SK-N-SH (cell line): ENCODE data around the gene EXOC6. TPM values are rescaled to one million over a fixed set of nuclear protein-coding genes. Genes with fewer than 3 reads are reported as not detected.

Source experiments
- CTCF ChIA-PET: fragments of 300-600, 350-600 bp; formaldehyde crosslinking; extraction: SDS; loops from one replicate; lab custom pipeline; 2021; lab: Yijun Ruan, JAX
- POLR2A ChIA-PET: fragments of 350-600 bp; sonication (Branson Sonifier 250); formaldehyde crosslinking; extraction: SDS; loops from one replicate; lab custom pipeline; 2020; ENCODE audit warnings: antibody characterized with exemption, inconsistent platforms; lab: Yijun Ruan, JAX
- DNase-seq: peaks from one replicate; pipeline ENCODE4 v3.0.0; 2012
- H2AFZ ChIP-seq: fragments of 200-600 bp; sonication (generic); 2 replicates; pipeline ENCODE4 v1.8.1; 2016; ENCODE audit warnings: antibody characterized with exemption, mild to moderate bottlenecking, low read depth
- H3F3A ChIP-seq: fragments of 200-600 bp; sonication (generic); replicated peaks from 2 replicates; pipeline ENCODE3; 2016; ENCODE audit warnings: antibody characterized with exemption, mild to moderate bottlenecking; ENCODE audit not compliant: insufficient read depth
- H3K27ac ChIP-seq, 2 experiments: fragments of 200-500 bp in 1 of 2; fragments of 200-600 bp in 1 of 2; sonication (Bioruptor generic) in 1 of 2; sonication (generic), shearing (Covaris generic) in 1 of 2; 2 replicates each; pipeline versions ENCODE4 v1.5.1 to v1.6.1; 2014 to 2016; ENCODE audit warnings: low read depth in 2 of 2, inconsistent platforms in 1 of 2, low read length in 1 of 2, mild to moderate bottlenecking in 1 of 2, mixed read lengths in 1 of 2
- H3K27me3 ChIP-seq: fragments of 200-600 bp; sonication (generic), shearing (Covaris generic); 2 replicates; pipeline ENCODE4 v1.6.1; 2016; ENCODE audit warnings: mixed run types; ENCODE audit not compliant: insufficient read depth
- H3K36me3 ChIP-seq, 2 experiments: fragments of 200-500 bp in 1 of 2; fragments of 200-600 bp in 1 of 2; sonication (Bioruptor generic) in 1 of 2; sonication (generic) in 1 of 2; replicated peaks in 1 of 2; 2 replicates each; pipeline versions ENCODE3 to v1.5.1; 2014 to 2016; ENCODE audit warnings: low read length in 1 of 2, mild to moderate bottlenecking in 1 of 2; ENCODE audit not compliant: insufficient read depth in 2 of 2, control insufficient read depth in 1 of 2
- H3K4me1 ChIP-seq, 2 experiments: fragments of 200-500 bp in 1 of 2; fragments of 200-600 bp in 1 of 2; sonication (Bioruptor generic) in 1 of 2; sonication (generic), shearing (Covaris generic) in 1 of 2; 2 replicates each; pipeline versions ENCODE4 v1.5.1 to v1.6.1; 2014 to 2016; ENCODE audit warnings: low read depth in 1 of 2, low read length in 1 of 2, mixed run types in 1 of 2; ENCODE audit not compliant: insufficient read depth in 2 of 2, control insufficient read depth in 1 of 2
- H3K4me2 ChIP-seq: fragments of 200-600 bp; sonication (generic), shearing (Covaris generic); 2 replicates; pipeline ENCODE4 v1.6.1; 2017; ENCODE audit warnings: mixed run types
- H3K4me3 ChIP-seq, 2 experiments: fragments of 200-500 bp in 1 of 2; fragments of 200-600 bp in 1 of 2; sonication (Bioruptor generic) in 1 of 2; sonication (generic), shearing (Covaris generic) in 1 of 2; 2 replicates each; pipeline versions ENCODE4 v1.5.1 to v1.8.1; 2014 to 2016; ENCODE audit warnings: low read depth in 2 of 2, inconsistent platforms in 1 of 2, low read length in 1 of 2, mild to moderate bottlenecking in 1 of 2, mixed read lengths in 1 of 2, moderate library complexity in 1 of 2
- H3K79me2 ChIP-seq: fragments of 200-600 bp; sonication (generic); 2 replicates; pipeline ENCODE4 v1.8.1; 2017; ENCODE audit warnings: mild to moderate bottlenecking; ENCODE audit not compliant: insufficient read depth
- H3K9ac ChIP-seq: fragments of 200-600 bp; sonication (generic); 2 replicates; pipeline ENCODE4 v1.6.1; 2017; ENCODE audit warnings: mixed run types
- H3K9me2 ChIP-seq: fragments of 200-600 bp; sonication (generic); 2 replicates; pipeline ENCODE4 v1.6.1; 2017; ENCODE audit warnings: mixed run types
- H3K9me3 ChIP-seq: fragments of 200-600 bp; sonication (generic); 2 replicates; pipeline ENCODE4 v1.6.1; 2017; ENCODE audit warnings: mixed run types, mild to moderate bottlenecking, moderate library complexity
- H4K20me1 ChIP-seq: fragments of 200-600 bp; sonication (generic); 2 replicates; pipeline ENCODE4 v1.6.1; 2017; ENCODE audit warnings: mild to moderate bottlenecking, mixed run types; ENCODE audit not compliant: insufficient read depth
- ELF1 ChIP-seq: IDR thresholded peaks from 2 replicates; pipeline ENCODE4 v1.4.0; 2012
- EZH2phosphoT487 ChIP-seq: fragments of 200-600 bp; sonication (generic); IDR thresholded peaks from 2 replicates; pipeline ENCODE4 v1.6.1; 2017; ENCODE audit warnings: low read depth, mixed run types, mild to moderate bottlenecking, antibody characterized with exemption, moderate library complexity, borderline replicate concordance
- FOSL2 ChIP-seq: IDR thresholded peaks from 2 replicates; pipeline ENCODE4 v1.4.0; 2012; ENCODE audit warnings: low read depth, mild to moderate bottlenecking, moderate library complexity, borderline replicate concordance
- GATA2 ChIP-seq: sonication (generic); formaldehyde crosslinking; IDR thresholded peaks from 2 replicates; pipeline ENCODE4 v1.5.0; 2020; ENCODE audit warnings: mild to moderate bottlenecking, missing genetic modification reagents
- JUND ChIP-seq: IDR thresholded peaks from 2 replicates; pipeline ENCODE4 v1.4.0; 2012
- NFIC ChIP-seq: IDR thresholded peaks from 2 replicates; pipeline ENCODE4 v1.4.0; 2012; ENCODE audit warnings: borderline replicate concordance
- POLR2AphosphoS5 ChIP-seq: IDR thresholded peaks from 2 replicates; pipeline ENCODE4 v1.6.1; 2012; ENCODE audit warnings: low read depth, low read length
- REST ChIP-seq: IDR thresholded peaks from 2 replicates; pipeline ENCODE4 v1.6.1; 2012; ENCODE audit warnings: mild to moderate bottlenecking, low read depth, low read length, moderate library complexity
- RFX5 ChIP-seq: IDR thresholded peaks from 2 replicates; pipeline ENCODE4 v1.6.1; 2012; ENCODE audit warnings: mild to moderate bottlenecking, improper control_type of control experiment, low read length
- SIN3A ChIP-seq: IDR thresholded peaks from 2 replicates; pipeline ENCODE4 v1.6.1; 2012; ENCODE audit warnings: low read depth, mild to moderate bottlenecking, low read length, moderate library complexity, borderline replicate concordance
- TAF1 ChIP-seq: IDR thresholded peaks from 2 replicates; pipeline ENCODE4 v1.6.1; 2012; ENCODE audit warnings: low read depth, mild to moderate bottlenecking, low read length, moderate library complexity, borderline replicate concordance
- TCF12 ChIP-seq: IDR thresholded peaks from 2 replicates; pipeline ENCODE4 v1.4.0; 2012
- TEAD4 ChIP-seq: IDR thresholded peaks from 2 replicates; pipeline ENCODE4 v1.4.0; 2012; ENCODE audit warnings: mild to moderate bottlenecking, borderline replicate concordance; ENCODE audit not compliant: insufficient read depth
- WGBS: methylation state at CpG from one replicate; pipeline ENCODE4 v1.1.6; 2017; ENCODE audit warnings: low lambda C conversion rate; 5-methylcytosine and 5-hydroxymethylcytosine counted together
- polyA plus RNA-seq, 3 experiments: library from polyadenylated mRNA; depleted of rRNA; stranded (reverse); fragments of >200 nt; gene quantifications; 2 replicates each; pipeline ENCODE4 v1.2.3, GENCODE V29; 2012
- TF ChIP-seq, protein P1 (sequence below): fragments of 200-600 bp; sonication (generic); IDR thresholded peaks from 2 replicates; pipeline ENCODE4 v1.6.1; 2017; ENCODE audit warnings: antibody characterized with exemption, mild to moderate bottlenecking, moderate library complexity
- TF ChIP-seq, protein P2 (sequence below): IDR thresholded peaks from 2 replicates; pipeline ENCODE4; 2012

The EXOC6 gene
- polyA plus RNA-seq, 1 of the 3 experiments (the other 2 are of a cell fraction) = 2.3 TPM

- H3K4me3 ChIP-seq = no peak overlapping the region
- 74% methylated on average over 10 of the region's 10 CpGs for WGBS
- peaks cover under 1% of the 10 kb centered on the region for H3F3A ChIP-seq
- no peaks in the 10 kb centered on the region; the same call in 1 of the 2 replicates for H3K27me3 ChIP-seq
- H3K79me2 ChIP-seq = no peaks in the 10 kb centered on the region
- H3K4me1 ChIP-seq = peaks cover 0 to 10% of the 10 kb centered on the region in 2 experiments; a peak in 1 of 4 replicates
- no peak for DNase-seq
- H3K9me3 ChIP-seq = no peaks in the 10 kb centered on the region
- H3K4me2 ChIP-seq = no peak overlapping the region
- H3K36me3 ChIP-seq = no peaks in the 10 kb centered on the region
- no peak overlapping the region for H3K27ac ChIP-seq
- CTCF ChIA-PET = interaction anchor here (0.8 to 8.6 kb wide), 6 partner anchors 9 to 446 kb away, joined by 3 to 69 read pairs (median 13); partner anchors contain the start of genes CYP26A1 and CYP26C1
- H3K9ac ChIP-seq = no peak overlapping the region
- no peak for TF ChIP-seq TEAD4
- no peak for TF ChIP-seq ELF1
- no peak for TF ChIP-seq RFX5
- no peak for TF ChIP-seq TCF12
- TF ChIP-seq GATA2 (CRISPR knock-in tag) = no peak
- TF ChIP-seq, protein P1, sequence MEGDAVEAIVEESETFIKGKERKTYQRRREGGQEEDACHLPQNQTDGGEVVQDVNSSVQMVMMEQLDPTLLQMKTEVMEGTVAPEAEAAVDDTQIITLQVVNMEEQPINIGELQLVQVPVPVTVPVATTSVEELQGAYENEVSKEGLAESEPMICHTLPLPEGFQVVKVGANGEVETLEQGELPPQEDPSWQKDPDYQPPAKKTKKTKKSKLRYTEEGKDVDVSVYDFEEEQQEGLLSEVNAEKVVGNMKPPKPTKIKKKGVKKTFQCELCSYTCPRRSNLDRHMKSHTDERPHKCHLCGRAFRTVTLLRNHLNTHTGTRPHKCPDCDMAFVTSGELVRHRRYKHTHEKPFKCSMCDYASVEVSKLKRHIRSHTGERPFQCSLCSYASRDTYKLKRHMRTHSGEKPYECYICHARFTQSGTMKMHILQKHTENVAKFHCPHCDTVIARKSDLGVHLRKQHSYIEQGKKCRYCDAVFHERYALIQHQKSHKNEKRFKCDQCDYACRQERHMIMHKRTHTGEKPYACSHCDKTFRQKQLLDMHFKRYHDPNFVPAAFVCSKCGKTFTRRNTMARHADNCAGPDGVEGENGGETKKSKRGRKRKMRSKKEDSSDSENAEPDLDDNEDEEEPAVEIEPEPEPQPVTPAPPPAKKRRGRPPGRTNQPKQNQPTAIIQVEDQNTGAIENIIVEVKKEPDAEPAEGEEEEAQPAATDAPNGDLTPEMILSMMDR = no peak
- no peak for TF ChIP-seq REST
- TF ChIP-seq, all 33 proteins: peak for 0
- Histone ChIP-seq H2AFZ (no peak overlapping the region), H3K9me2 (no peaks in the 10 kb centered on the region), H4K20me1 (no peaks in the 10 kb centered on the region)
- POLR2A ChIA-PET = no interaction called here
These were observed 233.5 kb downstream of the EXOC6 start for GRCh38 chr10:93081834-93082233.

DNA sequence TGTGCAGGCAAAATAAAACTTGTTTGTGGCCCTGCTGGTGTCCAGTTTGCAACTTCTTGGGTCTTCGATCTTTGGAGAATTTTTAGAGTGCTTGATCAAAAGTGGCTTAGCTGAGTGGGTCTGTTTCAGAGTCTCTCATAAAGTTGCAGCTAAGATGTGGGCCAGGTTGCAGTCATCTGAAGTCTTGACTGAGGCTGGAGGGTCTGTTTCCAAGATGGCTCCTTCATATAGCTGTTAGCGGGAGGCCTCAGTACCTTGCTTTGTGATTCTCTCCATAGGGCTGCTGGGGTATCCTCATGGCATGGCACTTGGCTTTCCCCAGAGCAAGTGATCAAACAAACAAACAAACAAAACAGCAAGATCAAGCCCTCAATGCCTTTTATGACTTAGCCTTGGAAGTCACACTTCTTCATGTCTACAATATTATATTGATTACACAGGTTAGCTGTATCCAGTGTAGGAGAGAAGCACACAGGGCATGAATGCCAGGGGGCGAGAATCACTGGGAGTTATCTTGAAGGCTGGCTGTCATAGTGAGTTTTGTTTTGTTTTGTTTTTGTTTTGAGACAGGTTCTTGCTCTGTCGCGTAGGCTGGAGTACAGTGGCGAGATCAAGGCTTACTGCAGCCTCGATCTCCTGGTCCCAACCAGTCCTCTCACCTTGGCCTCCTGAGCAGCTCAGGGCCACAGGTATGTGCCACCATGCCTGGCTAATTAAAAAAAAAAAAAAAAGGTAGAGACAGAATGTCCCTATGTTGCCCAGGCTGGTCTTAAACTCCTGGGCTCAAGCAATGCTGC is 235.6 kb downstream of the EXOC6 start:
- no peak overlapping the region for H3K4me3 ChIP-seq
- H3K79me2 ChIP-seq = no peaks in the 10 kb centered on the region
- H3K27ac ChIP-seq = no peak overlapping the region
- H3F3A ChIP-seq = no peaks in the 10 kb centered on the region
- no peak overlapping the region for H2AFZ ChIP-seq
- peaks cover 0 to 10% of the 10 kb centered on the region in 2 experiments; a peak in 1 of 4 replicates for H3K4me1 ChIP-seq
- ChIA-PET CTCF (interaction anchor here (0.8 to 1.0 kb wide), 2 partner anchors 112 to 273 kb away, joined by 3 read pairs; no protein-coding TSS in a partner anchor), POLR2A (no interaction called here)
- H3K4me2 ChIP-seq = no peak overlapping the region
- H3K9ac ChIP-seq = no peak overlapping the region
- no peak for DNase-seq
- no peaks in the 10 kb centered on the region for H4K20me1 ChIP-seq
- H3K36me3 ChIP-seq = no peaks in the 10 kb centered on the region
- 73% methylated on average over 7 of the region's 7 CpGs for WGBS
- no peaks in the 10 kb centered on the region for H3K9me2 ChIP-seq
- no peaks in the 10 kb centered on the region; the same call in 1 of the 2 replicates for H3K27me3 ChIP-seq
- H3K9me3 ChIP-seq = no peaks in the 10 kb centered on the region
- TF ChIP-seq POLR2AphosphoS5 (no peak), JUND (no peak), TAF1 (no peak), NFIC (no peak), SIN3A (no peak), RFX5 (no peak), EZH2phosphoT487 (no peak), FOSL2 (no peak)
- TF ChIP-seq, protein P2, sequence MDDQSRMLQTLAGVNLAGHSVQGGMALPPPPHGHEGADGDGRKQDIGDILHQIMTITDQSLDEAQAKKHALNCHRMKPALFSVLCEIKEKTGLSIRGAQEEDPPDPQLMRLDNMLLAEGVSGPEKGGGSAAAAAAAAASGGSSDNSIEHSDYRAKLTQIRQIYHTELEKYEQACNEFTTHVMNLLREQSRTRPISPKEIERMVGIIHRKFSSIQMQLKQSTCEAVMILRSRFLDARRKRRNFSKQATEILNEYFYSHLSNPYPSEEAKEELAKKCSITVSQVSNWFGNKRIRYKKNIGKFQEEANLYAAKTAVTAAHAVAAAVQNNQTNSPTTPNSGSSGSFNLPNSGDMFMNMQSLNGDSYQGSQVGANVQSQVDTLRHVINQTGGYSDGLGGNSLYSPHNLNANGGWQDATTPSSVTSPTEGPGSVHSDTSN = no peak
- TF ChIP-seq, protein P1 = no peak
